GM12892 (cell line): ENCODE measurements around the gene XCL2.
"Not testable (repeated sequence)": the region's sequence is repeated elsewhere in the genome, so short reads cannot be mapped to it uniquely, and the experiment has no call there.

Experiments used
- POLR2A ChIP-seq: IDR thresholded peaks from 2 replicates; pipeline ENCODE4 v1.6.1; 2011; ENCODE audit warnings: low read depth, low read length, control low read depth
- POLR2AphosphoS5 ChIP-seq: IDR thresholded peaks from 2 replicates; pipeline ENCODE4 v1.6.1; 2011; ENCODE audit warnings: low read depth, low read length, control low read depth
- TAF1 ChIP-seq: IDR thresholded peaks from 2 replicates; pipeline ENCODE4 v1.6.1; 2011; ENCODE audit warnings: low read depth, mild to moderate bottlenecking, control low read depth, low read length, borderline replicate concordance

DNA sequence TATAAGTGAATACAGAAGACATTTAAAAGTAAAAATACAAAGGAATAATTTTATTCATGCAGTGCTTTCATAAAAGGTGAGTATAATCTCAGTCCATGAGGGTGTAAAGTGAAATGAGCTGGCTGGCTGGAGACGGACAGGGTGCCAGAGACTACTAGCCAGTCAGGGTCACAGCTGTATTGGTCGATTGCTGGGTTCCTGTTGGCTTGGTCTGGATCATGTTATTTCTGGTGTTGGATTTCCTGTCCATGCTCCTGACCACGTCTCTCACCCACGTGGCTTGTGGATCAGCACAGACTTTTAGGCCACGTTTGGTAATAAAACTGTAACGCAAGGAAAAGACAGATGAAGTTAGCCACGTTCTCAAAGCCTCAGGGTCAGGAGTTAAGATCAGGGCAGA is 3.0 kb downstream of the XCL2 start:
- TF ChIP-seq POLR2A, POLR2AphosphoS5, TAF1: not testable (repeated sequence)
